SKM-1 treated with dmso at 0.1 percent for 144 hours (cell line): Measurements from ENCODE around the gene OPCML.

Experiments used
- DNase-seq: peaks from one replicate; lab custom pipeline; 2025; ENCODE audit not compliant: unreplicated experiment; lab: John Stamatoyannopoulos, UW

OPCML gene

DNA sequence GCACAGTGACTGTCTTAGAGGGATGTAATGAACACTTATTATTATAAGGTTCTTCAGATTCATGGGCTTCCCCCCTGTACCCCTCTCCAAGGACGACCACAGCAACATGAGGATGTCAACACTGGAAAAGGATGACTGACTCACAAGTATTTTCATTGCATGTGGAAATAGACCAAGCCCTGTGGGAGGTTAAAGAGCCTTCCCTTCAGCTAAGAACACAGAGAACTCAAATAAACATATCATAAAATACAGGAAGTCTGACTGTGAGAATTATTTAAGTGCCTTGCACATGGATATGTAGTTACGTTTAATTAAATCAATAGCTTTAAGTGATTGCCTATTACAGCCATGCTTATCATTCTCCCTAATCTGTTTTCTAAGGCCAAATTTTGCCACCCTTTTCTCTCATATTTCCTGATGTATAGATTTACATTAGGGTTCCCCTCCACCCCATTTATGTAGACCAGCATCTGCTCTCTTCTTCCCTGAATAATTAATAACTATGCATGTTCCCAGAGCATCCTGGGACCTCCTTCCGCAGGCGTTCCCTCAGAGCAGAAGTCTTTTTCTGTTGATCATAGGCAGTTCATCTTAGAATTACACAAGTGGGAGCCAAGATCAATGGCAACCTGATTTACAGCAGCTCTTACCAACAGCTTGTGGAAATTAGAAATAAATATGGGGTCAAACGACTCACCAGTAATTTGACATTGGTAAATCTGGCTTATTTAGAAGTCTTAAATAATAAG is 226.9 kb downstream of the OPCML start:
- DNase-seq = no peak

- no peak for DNase-seq
Measured at GRCh38 chr11:133303262-133303661, 229.0 kb downstream of the OPCML start.

GRCh38 chr11:133302056-133302455 is 230.2 kb downstream of the OPCML start:
- no peak for DNase-seq

DNA sequence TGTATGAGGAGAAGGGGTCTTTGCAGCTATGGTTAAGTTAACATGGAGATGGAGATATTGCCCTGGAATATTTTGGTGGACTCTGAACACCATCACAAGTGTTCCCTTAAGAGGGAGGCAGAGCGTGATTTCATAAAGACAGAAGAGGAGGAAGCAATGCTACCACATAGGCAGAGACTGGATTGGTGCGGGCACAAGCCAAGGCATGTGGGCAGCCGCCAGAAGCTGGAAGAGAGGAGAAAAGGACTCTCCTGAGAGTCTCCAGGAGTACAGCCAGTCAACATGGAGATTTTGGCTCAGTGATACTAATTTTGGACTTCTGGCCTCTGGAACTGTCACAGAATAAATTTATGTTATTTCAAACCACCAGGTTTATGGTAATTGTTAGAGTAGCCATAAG is 231.6 kb downstream of the OPCML start:
- DNase-seq = no peak

GRCh38 chr11:133291780-133292179 is 240.5 kb downstream of the OPCML start:
- no peak for DNase-seq

- no peak for DNase-seq
Measured at GRCh38 chr11:133285359-133285758, 246.9 kb downstream of the OPCML start.

- DNase-seq = no peak
Measured at GRCh38 chr11:133284156-133284555, 248.1 kb downstream of the OPCML start.

GRCh38 chr11:133277886-133278285 is 254.4 kb downstream of the OPCML start:
- no peak for DNase-seq

- no peak for DNase-seq
Measured at GRCh38 chr11:133271871-133272776, 260.2 kb downstream of the OPCML start.

- no peak for DNase-seq
Measured at GRCh38 chr11:133271206-133271605, 261.1 kb downstream of the OPCML start.

DNA sequence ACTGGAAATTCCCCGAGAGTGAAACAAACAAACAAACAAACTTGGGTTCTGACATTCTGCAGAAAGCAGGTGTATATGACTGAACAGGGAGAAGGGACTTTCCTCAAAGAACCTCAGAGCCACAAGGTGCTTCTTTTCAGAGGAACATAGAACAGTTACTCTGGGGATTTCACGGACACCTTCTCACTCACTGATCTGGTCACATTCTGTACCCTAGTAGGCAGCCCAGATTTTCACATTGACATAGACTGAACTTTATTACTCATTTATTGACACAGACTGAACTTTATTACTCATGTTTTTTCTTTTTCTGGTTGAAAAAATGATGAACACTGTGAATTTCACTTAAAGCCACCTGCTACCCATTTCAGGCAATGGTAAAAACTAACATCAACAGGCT is 263.0 kb downstream of the OPCML start:
- DNase-seq = no peak

DNA sequence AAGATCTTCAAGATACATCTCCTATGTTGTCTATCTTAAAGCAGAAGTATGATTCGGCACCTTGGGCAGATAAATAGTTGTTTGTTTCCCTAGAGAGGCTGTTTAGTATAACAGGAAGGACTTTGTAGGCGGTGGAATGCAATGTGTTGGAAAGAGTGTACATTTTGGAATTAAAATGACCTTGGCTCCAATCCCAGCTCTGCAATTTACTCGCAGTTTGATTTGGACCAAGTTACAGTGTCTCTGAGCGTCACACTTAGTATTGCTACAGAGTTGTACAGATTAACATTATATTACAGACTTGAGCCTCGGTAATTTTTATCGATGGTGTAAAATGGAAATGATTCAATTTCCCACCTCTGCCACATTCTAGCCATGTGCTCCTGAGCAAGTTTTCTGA is 265.3 kb downstream of the OPCML start:
- no peak for DNase-seq

GRCh38 chr11:133265530-133266035 is 266.7 kb downstream of the OPCML start:
- no peak for DNase-seq

DNA sequence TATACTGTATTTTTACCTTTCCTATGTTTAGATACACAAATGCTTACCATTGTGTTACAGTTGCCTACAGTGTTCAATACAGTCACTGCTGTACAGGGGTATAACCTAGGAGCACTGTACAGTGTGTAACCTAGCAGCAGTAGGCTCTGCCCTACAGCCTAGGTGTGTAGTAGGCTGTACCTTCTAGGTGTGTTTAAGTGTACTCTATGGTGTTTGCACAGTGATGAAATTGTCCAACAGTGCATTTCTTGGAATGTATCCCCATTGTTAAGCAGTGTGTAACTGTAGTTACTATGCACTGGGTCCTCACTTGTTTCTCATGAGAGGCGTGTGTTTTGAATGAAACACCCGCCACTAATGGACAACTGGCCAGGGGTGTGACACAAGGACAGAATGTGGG is 269.0 kb downstream of the OPCML start:
- DNase-seq = no peak

- DNase-seq = no peak
Measured at GRCh38 chr11:133258751-133259150, 273.6 kb downstream of the OPCML start.

DNA sequence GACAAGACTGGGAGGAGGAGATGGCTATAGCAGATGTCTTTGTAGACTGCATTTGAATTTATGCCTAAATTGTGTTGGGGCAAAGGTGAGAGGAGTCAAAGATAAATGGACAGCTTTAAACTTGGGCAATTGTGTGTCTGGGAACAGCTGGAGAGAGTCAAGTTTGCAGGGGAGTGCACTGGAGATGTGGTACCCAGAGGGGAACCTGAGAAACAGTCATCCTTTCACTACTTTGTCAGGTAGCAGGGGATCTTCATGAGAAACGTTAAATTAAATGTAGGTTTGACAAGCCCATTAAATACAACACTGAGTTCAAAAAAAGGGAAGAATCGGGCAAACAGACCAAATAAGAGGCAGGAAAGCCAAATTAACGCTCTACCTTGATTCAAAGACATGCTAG is 277.7 kb downstream of the OPCML start:
- no peak for DNase-seq

- DNase-seq = no peak
Measured at GRCh38 chr11:133253570-133253969, 278.7 kb downstream of the OPCML start.

- DNase-seq = no peak
Measured at GRCh38 chr11:133251841-133252240, 280.5 kb downstream of the OPCML start.

DNA sequence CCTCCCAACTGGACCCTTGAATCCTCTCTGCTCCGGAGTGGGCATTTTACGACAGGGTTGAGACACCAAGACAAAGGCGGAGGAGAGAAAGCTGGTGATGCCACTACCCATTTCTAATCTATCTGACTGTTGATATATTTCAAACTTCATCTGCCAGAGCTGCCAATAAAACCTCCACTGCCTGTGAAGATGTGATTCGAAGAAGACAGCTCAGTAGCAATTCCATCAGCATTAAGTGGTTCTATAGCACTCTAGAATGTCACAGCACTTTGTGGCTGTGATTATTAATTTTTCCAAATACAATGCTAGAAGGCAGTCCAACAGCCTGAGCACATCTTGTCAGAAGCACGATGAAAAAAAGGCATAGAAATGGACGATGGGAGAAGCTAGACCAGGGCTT is 282.8 kb downstream of the OPCML start:
- no peak for DNase-seq

GRCh38 chr11:133249065-133249464 is 283.2 kb downstream of the OPCML start:
- no peak for DNase-seq

GRCh38 chr11:133243832-133244231 is 288.5 kb downstream of the OPCML start:
- no peak for DNase-seq
